RPMI8226 (cell line): ENCODE data around the gene CXCL3.

Experiments used
- DNase-seq: peaks from one replicate; pipeline ENCODE4 v3.0.0-alpha.2; 2015

The CXCL3 gene

GRCh38 chr4:74055096-74055495 lies 16.6 kb upstream of the CXCL3 start:
- peak; percentile 80 for DNase-seq

GRCh38 chr4:74054483-74055047 lies 16.1 kb upstream of the CXCL3 start:
- peak; percentile 77 for DNase-seq

GRCh38 chr4:74047152-74047551 lies 8.7 kb upstream of the CXCL3 start:
- DNase-seq, result no peak

- DNase-seq, result no peak
Measured at GRCh38 chr4:74045772-74046171, 7.3 kb upstream of the CXCL3 start.

- DNase-seq, result no peak
Measured at GRCh38 chr4:74045247-74045646, 6.8 kb upstream of the CXCL3 start.

- no peak for DNase-seq
Measured at GRCh38 chr4:74044677-74045076, 6.2 kb upstream of the CXCL3 start.

GRCh38 chr4:74042681-74043080 lies 4.2 kb upstream of the CXCL3 start:
- peak; percentile 89 for DNase-seq

- no peak for DNase-seq
Measured at GRCh38 chr4:74041418-74041817, 2.9 kb upstream of the CXCL3 start.

- DNase-seq, result no peak
Measured at GRCh38 chr4:74039315-74039763, 850 bp upstream of the CXCL3 start.

GRCh38 chr4:74038086-74038424 lies 434 bp downstream of the CXCL3 start:
- no peak for DNase-seq

GRCh38 chr4:74037076-74037955 lies 1.2 kb downstream of the CXCL3 start:
- DNase-seq, result no peak

GRCh38 chr4:74033739-74034138 lies 4.8 kb downstream of the CXCL3 start:
- DNase-seq, result no peak

GRCh38 chr4:74032064-74032463 lies 6.4 kb downstream of the CXCL3 start:
- no peak for DNase-seq

GRCh38 chr4:74031576-74031975 lies 6.9 kb downstream of the CXCL3 start:
- no peak for DNase-seq

- no peak for DNase-seq
Measured at GRCh38 chr4:74030285-74030684, 8.2 kb downstream of the CXCL3 start.

GRCh38 chr4:74028504-74028903 lies 10.0 kb downstream of the CXCL3 start:
- DNase-seq, result no peak

- DNase-seq, result no peak
Measured at GRCh38 chr4:74023709-74024108, 14.8 kb downstream of the CXCL3 start.

GRCh38 chr4:74021601-74022000 lies 16.9 kb downstream of the CXCL3 start:
- DNase-seq, result no peak

- DNase-seq, result no peak
Measured at GRCh38 chr4:74018771-74019170, 19.7 kb downstream of the CXCL3 start.

GRCh38 chr4:74018116-74018515 lies 20.4 kb downstream of the CXCL3 start:
- no peak for DNase-seq

- DNase-seq, result no peak
Measured at GRCh38 chr4:74016068-74016467, 22.4 kb downstream of the CXCL3 start.

GRCh38 chr4:74015126-74015780 lies 23.2 kb downstream of the CXCL3 start:
- DNase-seq, result no peak

GRCh38 chr4:74014332-74014731 lies 24.2 kb downstream of the CXCL3 start:
- no peak for DNase-seq

- DNase-seq, result no peak
Measured at GRCh38 chr4:74013264-74013663, 25.2 kb downstream of the CXCL3 start.
